Measurements from ENCODE around the gene SERPINB11.
"Not testable (repeated sequence)": the region's sequence is repeated elsewhere in the genome, so short reads cannot be mapped to it uniquely, and the experiment has no call there.

The SERPINB11 gene

GRCh38 chr18:63730773-63731172 lies 28.0 kb downstream of the SERPINB11 start:
- no peak for DNase-seq

GRCh38 chr18:63731215-63731614 lies 28.5 kb downstream of the SERPINB11 start:
- no peak for DNase-seq

GRCh38 chr18:63736876-63737275 lies 34.1 kb downstream of the SERPINB11 start:
- DNase-seq, result no peak

DNA sequence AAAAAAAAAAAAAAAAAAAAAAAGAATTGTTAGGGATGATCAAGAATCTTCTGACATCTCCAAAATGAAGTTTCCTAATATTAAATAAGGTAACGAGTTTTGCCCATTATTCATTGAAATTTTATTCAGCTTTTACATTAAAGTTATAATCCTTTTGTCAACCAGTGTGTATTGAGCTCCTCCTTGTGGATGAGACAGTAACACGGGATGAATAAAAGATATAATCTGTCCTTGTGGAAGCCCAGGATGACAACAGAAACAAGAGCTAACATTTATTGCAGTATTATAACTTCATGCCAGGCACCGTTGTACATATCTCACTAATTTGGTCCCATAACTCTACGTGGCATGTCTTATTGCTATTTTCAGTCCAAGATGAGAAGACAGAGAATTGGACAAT lies 39.0 kb downstream of the SERPINB11 start:
- no peak for DNase-seq

- DNase-seq, result no peak
These were observed 44.2 kb downstream of the SERPINB11 start for GRCh38 chr18:63747006-63747405.

- DNase-seq, result no peak
These were observed 46.7 kb downstream of the SERPINB11 start for GRCh38 chr18:63749489-63749888.

- no peak for DNase-seq
These were observed 49.9 kb downstream of the SERPINB11 start for GRCh38 chr18:63752636-63753035.

GRCh38 chr18:63753676-63754075 lies 50.9 kb downstream of the SERPINB11 start:
- DNase-seq, result no peak

GRCh38 chr18:63757541-63757940 lies 54.8 kb downstream of the SERPINB11 start:
- no peak for DNase-seq

GRCh38 chr18:63758615-63759240 lies 56.0 kb downstream of the SERPINB11 start:
- DNase-seq, result no peak

GRCh38 chr18:63759786-63760185 lies 57.0 kb downstream of the SERPINB11 start:
- not testable (repeated sequence) for DNase-seq

GRCh38 chr18:63762518-63762917 lies 59.8 kb downstream of the SERPINB11 start:
- no peak for DNase-seq

- DNase-seq, result no peak
These were observed 61.3 kb downstream of the SERPINB11 start for GRCh38 chr18:63763831-63764600.

GRCh38 chr18:63765837-63766236 lies 63.1 kb downstream of the SERPINB11 start:
- no peak for DNase-seq
